Esophagus muscularis mucosa (tissue), 3 donors: Measurements from ENCODE around the gene PLD2.

ENCODE experiments used
- CTCF ChIP-seq, 3 experiments: fragments of 200-600 bp in 2 of 3; fragments of 450-650 bp in 1 of 3; sonication (generic) in 2 of 3; IDR thresholded peaks; one replicate each; pipeline ENCODE4 v1.5.1; 2017 to 2019; ENCODE audit warnings: antibody characterized with exemption in 3 of 3, mild to moderate bottlenecking in 2 of 3, moderate library complexity in 1 of 3
- POLR2A ChIP-seq: fragments of 450-650 bp; IDR thresholded peaks from one replicate; pipeline ENCODE4 v1.6.1; 2017; ENCODE audit warnings: antibody characterized with exemption, moderate library complexity, mild to moderate bottlenecking, low read depth
- POLR2AphosphoS5 ChIP-seq, 2 donors: sonication (generic); formaldehyde crosslinking; IDR thresholded peaks; one replicate each; pipeline ENCODE4 v1.6.1; 2017; ENCODE audit warnings: antibody characterized with exemption in 2 of 2

GRCh38 chr17:4853208-4853671 lies 46.3 kb downstream of the PLD2 start:
- TF ChIP-seq POLR2AphosphoS5 (IDR thresholded peaks at IDR 0.05) (no peak), CTCF (IDR thresholded peaks at IDR 0.05) (no peak), POLR2A (no peak)
